Measurements from ENCODE around the gene PTCSC3.

GRCh38 chr14:36224176-36224575 lies 47.7 kb upstream of the PTCSC3 start:
- TF ChIP-seq CTCF (IDR thresholded peaks at IDR 0.05): no peak
- TF ChIP-seq NR3C1 (IDR thresholded peaks at IDR 0.05): no peak
- TF ChIP-seq RFX5 (IDR thresholded peaks at IDR 0.05): no peak
- no peak for TF ChIP-seq ZFP36 (IDR thresholded peaks at IDR 0.05; ENCODE audit: borderline replicate concordance, partially characterized antibody)
